Hepatic stellate cell (primary cell): ENCODE measurements around the gene CCDC9.
"Not testable (repeated sequence)": the region's sequence is repeated elsewhere in the genome, so short reads cannot be mapped to it uniquely, and the experiment has no call there.

ENCODE experiments used
- DNase-seq: peaks from one replicate; pipeline ENCODE4 v3.0.0; 2011; ENCODE audit warnings: low spot score

The CCDC9 gene

GRCh38 chr19:47261946-47262793 is 5.8 kb downstream of the CCDC9 start:
- DNase-seq = not testable (repeated sequence)

GRCh38 chr19:47264629-47265028 is 8.3 kb downstream of the CCDC9 start:
- no peak for DNase-seq

GRCh38 chr19:47266401-47266941 is 10.1 kb downstream of the CCDC9 start:
- no peak for DNase-seq

DNA sequence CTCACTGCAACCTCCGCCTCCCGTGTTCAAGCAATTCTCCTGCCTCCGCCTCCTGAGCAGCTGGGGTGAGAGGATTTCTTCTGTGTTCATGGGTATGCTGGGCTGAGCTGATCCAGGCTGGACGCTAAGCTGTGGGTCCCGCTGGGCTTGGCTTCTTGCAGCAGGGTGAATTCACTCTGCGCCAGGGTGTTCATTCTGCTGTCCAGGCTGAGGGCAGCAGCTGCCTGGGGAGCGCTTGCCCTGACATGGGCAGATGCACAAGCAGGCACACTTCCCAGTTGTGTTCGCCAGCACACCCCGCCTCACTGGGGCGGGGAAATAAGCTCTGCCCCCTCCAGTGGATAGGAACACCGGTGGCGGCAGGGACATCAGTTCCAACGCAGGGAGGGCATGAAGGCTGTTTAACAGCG is 11.0 kb downstream of the CCDC9 start:
- DNase-seq = no peak

GRCh38 chr19:47268028-47268427 is 11.7 kb downstream of the CCDC9 start:
- no peak for DNase-seq

DNA sequence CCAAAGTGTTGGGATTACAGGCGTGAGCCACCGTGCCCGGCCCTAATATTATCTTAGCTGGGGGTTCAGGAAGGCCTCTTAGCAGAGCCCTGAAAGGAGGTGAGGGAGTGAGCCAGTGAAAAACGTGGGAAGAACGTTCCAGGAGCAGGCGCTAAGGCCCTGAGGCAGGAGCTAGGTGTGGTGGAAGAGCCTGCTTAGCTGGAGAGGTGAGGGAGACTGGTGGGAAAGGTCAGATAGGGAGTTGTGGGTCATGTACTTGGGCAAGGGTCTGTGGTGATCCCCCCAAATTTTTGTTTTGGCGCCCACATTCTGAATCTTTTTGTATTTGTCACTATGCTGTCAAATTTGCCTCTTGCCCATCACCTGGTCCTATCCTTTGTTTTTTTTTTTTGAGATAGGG is 13.3 kb downstream of the CCDC9 start:
- no peak for DNase-seq

GRCh38 chr19:47270408-47270807 is 14.1 kb downstream of the CCDC9 start:
- no peak for DNase-seq

- no peak for DNase-seq
Observed at GRCh38 chr19:47271949-47272348, 15.6 kb downstream of the CCDC9 start.

DNA sequence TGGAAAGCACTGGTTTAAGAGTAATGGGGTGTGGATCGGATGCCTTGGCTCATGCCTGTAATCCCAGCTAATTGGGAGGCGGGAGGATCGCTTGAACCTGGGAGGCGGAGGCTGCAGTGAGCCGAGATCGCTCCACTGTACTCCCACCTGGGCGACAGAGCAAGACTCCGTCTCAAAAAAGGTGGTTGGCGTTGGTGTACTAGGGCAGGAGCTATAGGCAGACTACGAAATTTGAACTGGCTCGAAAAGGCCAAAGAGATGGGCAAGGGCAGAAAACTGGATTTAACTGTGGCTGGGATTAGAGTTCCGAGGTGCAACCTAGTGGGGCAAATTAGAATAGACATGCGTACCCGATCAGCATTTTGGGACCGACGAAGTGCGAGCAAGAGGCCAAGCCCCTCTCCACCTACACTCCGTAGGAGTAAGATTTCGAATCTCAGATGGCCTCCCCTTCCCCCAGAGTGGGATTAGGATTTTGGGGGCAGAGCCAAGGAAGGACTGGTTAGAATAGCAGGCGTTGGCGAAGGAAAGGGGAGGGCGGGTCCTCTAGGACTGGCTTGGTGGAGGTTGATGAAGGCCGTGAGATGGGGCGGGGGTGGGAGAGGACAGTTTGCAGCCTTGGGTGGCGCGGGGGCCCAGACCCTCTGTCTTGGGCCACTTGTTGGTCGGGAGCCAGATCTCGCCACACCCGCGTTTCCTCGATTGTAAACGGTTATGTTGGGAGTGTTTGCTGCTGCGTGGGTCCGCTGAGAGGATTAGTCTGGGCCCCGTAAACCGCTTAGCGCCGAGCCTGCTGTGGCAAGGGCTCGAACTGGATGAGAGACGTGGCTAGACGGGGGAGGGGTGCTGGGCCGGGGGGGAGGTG is 16.4 kb downstream of the CCDC9 start:
- DNase-seq = peak; percentile 66

DNA sequence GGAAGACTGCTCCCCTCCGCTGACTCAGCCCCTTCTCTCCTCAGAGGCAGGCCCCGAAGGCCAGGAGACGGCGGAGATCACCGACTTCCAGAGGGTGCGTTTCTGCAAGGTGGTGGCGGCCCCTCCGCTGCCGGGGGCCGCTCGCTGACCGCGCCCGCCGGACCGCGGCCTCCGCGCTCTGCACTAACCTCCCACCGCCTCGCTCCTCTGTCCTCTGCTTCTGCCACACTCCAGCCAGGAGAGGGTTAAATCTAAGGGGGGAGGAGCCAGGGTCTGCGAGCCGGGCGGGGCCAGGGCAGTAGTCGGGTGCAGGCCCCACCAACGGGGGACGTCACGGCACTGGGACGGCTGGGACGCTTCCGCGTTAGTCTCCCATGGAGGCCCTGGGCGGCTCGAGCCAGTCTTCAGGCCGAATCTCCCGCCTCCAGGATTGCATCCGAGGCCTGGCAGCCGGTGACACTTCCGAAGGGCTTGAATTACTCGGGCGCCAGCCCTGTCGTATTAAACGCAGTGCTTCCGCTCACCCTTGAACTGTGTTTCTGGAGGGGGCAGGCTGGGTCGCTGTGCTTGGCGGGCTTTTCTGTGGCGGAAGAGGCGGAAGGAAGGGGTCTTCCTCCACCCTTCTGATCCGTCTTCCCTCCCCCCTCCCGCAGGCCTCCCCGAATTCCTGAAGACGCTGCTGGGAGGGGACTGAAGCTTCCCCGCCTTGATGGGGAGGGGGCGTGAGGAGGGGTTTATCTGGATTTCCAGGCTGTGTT is 17.2 kb downstream of the CCDC9 start:
- peak; percentile 95 for DNase-seq

DNA sequence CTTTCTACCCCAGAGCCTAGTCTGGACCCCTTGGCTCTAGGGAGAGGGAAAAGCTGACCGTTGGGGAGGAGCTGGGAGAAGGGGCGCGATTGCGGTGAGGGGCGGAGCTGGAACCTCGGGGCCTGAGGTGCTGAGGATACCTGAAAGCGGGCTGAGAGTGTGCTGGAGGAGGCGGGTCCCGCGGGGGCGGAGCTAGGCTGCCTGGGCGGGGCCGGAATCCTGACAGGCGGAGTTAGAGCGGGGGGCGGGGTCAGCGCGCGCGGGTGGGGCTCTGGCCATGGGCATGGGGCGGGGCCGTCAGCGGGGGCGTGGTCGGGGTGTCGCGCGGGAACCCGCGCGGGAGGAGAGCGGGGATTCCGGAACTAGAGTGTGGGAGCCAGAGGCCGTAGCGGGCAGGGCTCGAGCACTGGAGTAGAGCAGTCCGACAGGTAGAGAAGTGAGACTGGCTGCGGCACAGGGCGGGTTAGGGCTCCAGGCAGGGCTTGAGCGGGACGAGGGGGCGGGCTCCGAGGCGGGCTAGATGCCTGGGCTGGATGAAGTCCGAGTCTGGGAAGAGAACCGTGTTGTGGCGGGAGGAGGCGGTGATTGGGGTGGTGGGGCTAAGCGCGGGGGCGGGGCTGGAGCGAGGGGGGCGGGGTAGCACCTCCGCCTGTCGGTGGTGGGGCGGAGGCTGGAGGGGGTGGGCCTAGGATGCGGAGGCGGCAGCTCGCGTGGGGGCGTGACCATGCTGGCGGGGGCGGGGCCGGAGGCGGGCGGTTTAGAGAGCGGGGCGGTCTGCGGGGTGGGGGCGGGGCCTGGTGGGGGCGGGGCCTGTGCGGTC is 18.0 kb downstream of the CCDC9 start, which contains the start of gene INAFM1:
TSS of gene INAFM1 (plus strand) at position 815 of the 820 bp plus-strand sequence. CDS start 35 bp downstream, outside the sequence.
- peak; percentile 88 for DNase-seq

DNA sequence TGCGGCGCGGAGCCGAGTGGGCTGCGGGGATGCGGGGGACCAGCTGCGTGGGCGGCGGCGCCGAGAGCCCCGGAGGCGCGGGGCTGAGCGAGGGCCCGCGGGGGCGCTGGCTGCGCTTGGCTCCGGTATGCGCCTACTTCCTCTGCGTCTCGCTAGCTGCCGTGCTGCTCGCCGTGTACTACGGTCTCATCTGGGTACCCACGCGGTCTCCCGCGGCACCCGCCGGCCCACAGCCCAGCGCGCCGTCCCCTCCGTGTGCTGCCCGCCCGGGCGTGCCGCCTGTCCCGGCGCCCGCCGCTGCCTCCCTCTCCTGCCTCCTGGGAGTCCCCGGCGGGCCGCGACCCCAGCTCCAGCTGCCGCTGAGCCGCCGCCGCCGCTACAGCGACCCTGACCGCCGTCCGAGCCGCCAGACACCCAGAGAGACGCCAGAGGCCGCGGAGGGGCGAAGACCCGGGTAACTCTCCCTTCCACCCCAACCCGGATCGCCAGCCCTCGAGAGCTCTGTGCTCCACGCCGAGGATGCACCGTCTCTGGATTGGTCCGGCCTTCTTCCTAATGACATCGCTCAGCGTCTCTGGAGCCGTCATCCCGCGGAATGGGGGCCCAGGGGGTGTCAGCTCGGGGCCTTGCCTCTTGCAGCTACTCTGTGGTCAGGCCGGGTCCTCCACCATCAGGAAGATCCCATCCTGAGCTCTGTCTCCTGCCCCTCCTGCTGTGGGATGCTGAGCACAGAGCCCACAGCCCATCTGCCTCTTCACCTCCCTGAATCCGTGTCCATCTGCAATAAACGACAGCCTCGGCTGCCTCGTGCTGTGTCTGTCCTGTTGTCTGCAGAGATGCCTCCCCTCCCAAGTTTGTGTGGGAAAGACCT is 18.8 kb downstream of the CCDC9 start:
- no peak for DNase-seq

DNA sequence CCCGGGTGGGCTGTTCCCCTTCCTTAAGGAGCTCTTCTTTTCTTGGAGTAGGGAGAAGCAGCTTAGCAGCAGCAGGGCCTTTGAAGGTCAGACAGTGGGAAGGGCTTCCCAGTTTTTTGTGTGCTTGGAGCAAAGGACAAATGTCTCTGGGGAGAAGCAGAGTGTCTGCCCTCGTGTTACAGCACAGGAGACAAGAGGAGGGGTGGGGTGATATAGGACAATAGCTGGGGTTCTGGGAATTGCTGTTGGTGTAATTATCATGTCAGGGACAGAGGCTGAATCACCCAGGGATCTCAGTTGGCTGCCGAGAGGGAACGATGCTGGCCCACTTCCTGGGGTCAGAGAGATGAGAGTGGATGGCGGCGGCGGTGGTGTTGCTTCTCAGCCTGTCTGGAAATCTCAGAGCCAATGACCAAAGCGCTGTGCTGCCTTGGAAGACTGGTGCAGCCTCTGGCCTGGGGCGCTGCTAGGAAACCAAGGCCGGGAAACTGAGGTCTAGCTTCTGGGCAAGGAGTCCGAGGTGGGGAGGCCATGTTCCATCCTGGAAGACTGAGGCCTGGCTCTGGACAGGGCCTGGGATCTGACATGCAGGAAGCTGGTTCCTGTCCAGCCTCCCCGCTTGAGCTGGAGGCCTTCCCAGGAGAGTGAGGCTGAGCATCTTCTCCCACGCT is 19.6 kb downstream of the CCDC9 start:
- DNase-seq = peak; percentile 55

GRCh38 chr19:47276513-47276912 is 20.2 kb downstream of the CCDC9 start:
- DNase-seq = not testable (repeated sequence)

DNA sequence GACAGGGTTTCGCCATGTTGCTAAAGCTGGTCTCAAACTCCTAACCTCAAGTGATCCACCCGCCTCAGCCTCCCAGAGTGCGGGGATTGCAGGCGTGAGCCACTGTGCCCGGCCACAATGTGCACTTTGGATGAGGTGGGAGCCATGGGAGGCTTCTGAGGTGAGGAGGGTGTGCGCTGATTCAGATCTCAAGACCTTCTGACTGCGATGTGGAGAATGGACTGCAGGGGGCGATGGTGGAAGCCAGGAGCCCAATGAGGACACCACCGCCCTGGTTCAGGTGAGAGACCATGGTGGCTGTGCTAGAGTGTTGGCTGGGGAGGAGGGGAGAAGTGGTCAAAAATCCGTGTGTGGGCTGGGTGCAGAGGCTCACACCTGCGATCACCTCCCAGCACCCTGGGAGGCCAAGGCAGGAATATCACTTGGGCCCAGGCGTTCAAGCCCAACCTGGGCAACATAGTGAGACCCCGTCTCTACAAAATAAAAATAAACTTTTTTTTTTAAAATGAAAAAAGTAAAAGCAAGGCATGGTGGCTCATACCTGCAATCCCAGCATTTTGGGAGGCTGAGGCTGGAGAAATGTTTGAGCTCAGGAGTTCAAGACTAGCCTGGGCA is 24.0 kb downstream of the CCDC9 start:
- no peak for DNase-seq

- DNase-seq = no peak
Observed at GRCh38 chr19:47283405-47284059, 27.2 kb downstream of the CCDC9 start.

GRCh38 chr19:47284324-47284899 is 28.1 kb downstream of the CCDC9 start:
- no peak for DNase-seq

DNA sequence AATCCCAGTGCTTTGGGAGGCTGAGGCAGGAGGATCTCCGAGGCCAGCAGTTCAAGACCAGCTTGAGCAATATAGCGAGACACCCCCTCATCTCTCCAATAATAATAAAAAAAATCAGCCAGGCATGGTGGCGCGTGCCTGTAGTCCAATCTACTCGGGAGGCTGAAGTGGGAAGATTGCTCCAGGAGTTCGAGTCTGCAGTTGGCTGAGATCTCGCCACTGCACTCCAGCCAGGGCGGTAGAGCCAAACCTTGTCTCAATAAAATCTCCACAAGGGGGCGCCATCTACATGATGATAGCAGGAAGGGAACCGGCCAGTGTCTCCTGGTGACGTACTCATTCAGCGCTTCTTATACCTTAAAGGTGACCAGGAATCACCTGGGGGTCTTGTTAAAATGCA is 39.7 kb downstream of the CCDC9 start:
- DNase-seq = peak; percentile 66
